GM18498 (cell line): ENCODE data around the gene RPL27.
"Not testable (repeated sequence)": the region's sequence is repeated elsewhere in the genome, so short reads cannot be mapped to it uniquely, and the experiment has no call there.

Experiments used
- ATAC-seq: cut with Tn5 transposase; IDR thresholded peaks from one replicate; pipeline ENCODE4 v1.9.1; 2021; ENCODE audit warnings: mild to moderate bottlenecking, moderate library complexity; ENCODE audit not compliant: unreplicated experiment

Gene RPL27

GRCh38 chr17:42997984-42998938 lies at the start of gene RPL27:
RPL27 (plus strand) TSS chr17:42998419; CDS start chr17:42998751, 332 bp downstream.
- ATAC-seq, result peak; percentile 92

GRCh38 chr17:42950044-42950783 lies 48.0 kb upstream of the RPL27 start:
- ATAC-seq, result no peak

- ATAC-seq, result no peak
Observed at GRCh38 chr17:42953669-42954068, 44.5 kb upstream of the RPL27 start.

- ATAC-seq, result peak; percentile 90
Observed at GRCh38 chr17:42964161-42964932, 33.9 kb upstream of the RPL27 start, which contains the start of gene AARSD1. AARSD1 (minus strand) TSS chr17:42964454; CDS start chr17:42964440, 14 bp downstream.

GRCh38 chr17:42967925-42968324 lies 30.3 kb upstream of the RPL27 start:
- ATAC-seq, result no peak

GRCh38 chr17:42969001-42969581 lies 29.1 kb upstream of the RPL27 start:
- ATAC-seq, result no peak

- ATAC-seq, result no peak
Observed at GRCh38 chr17:42971589-42971988, 26.6 kb upstream of the RPL27 start.

- ATAC-seq, result not testable (repeated sequence)
Observed at GRCh38 chr17:42973323-42973722, 24.9 kb upstream of the RPL27 start.

GRCh38 chr17:42975265-42975664 lies 23.0 kb upstream of the RPL27 start:
- ATAC-seq, result no peak

- ATAC-seq, result not testable (repeated sequence)
Observed at GRCh38 chr17:42975701-42976100, 22.5 kb upstream of the RPL27 start.

- ATAC-seq, result peak; percentile 33
Observed at GRCh38 chr17:42979511-42980273, 18.5 kb upstream of the RPL27 start, which contains the start of gene PTGES3L. PTGES3L (minus strand) TSS chr17:42980080; CDS start chr17:42980053, 27 bp downstream.

GRCh38 chr17:42980274-42980765 lies 17.9 kb upstream of the RPL27 start, which contains the start of gene RUNDC1:
RUNDC1 (plus strand) TSS chr17:42980565; CDS start chr17:42980577, 12 bp downstream.
- peak; percentile 76 for ATAC-seq

- ATAC-seq, result peak; percentile 61
Observed at GRCh38 chr17:42980766-42981397, 17.3 kb upstream of the RPL27 start.

GRCh38 chr17:42982266-42982665 lies 16.0 kb upstream of the RPL27 start:
- no peak for ATAC-seq

GRCh38 chr17:42985225-42985624 lies 13.0 kb upstream of the RPL27 start:
- peak; percentile 37 for ATAC-seq

- no peak for ATAC-seq
Observed at GRCh38 chr17:42989141-42989540, 9.1 kb upstream of the RPL27 start.

GRCh38 chr17:42989726-42990652 lies 8.2 kb upstream of the RPL27 start:
- ATAC-seq, result no peak

- no peak for ATAC-seq
Observed at GRCh38 chr17:42991471-42991870, 6.7 kb upstream of the RPL27 start.
